ENCODE measurements around the gene PALS2. TPM values are rescaled to one million over a fixed set of nuclear protein-coding genes. Genes with fewer than 3 reads are reported as not detected.

Gene PALS2
- total and polyA plus RNA-seq, 2 donors from 2014 or later = 5.6 to 35.6 TPM

GRCh38 chr7:24549991-24550390 lies 23.3 kb upstream of the PALS2 start:
- Histone ChIP-seq H3K9me3 (ENCODE audit: control insufficient read depth in 2 of 3, insufficient read depth in 1 of 3, low read length in 3 of 3) (no peaks in the 10 kb centered on the region), H3K4me1 (ENCODE audit: control insufficient read depth in 2 of 3, insufficient read depth in 2 of 3, low read depth in 1 of 3, low read length in 3 of 3) (no peaks in the 10 kb centered on the region), H3K27me3 (ENCODE audit: control insufficient read depth, insufficient read depth, low read length) (no peaks in the 10 kb centered on the region), H3K27ac (ENCODE audit: low read depth in 2 of 2, low read length in 2 of 2) (no peak overlapping the region), H3K36me3 (ENCODE audit: control insufficient read depth in 2 of 3, insufficient read depth in 3 of 3, low read length in 3 of 3) (no peaks in the 10 kb centered on the region), H3K9ac (ENCODE audit: low read length in 3 of 3) (no peak overlapping the region), H3K4me3 (ENCODE audit: low read length in 3 of 3) (no peak overlapping the region)
- TF ChIP-seq CTCF (IDR thresholded peaks at IDR 0.05; ENCODE audit: borderline replicate concordance, extremely low read depth, insufficient read depth) = no peak
- intact Hi-C loops (cut with DNase I) = no loop called here
- no peak for DNase-seq
- no peak for FAIRE-seq

- H3K4me3 ChIP-seq (ENCODE audit: low read length in 3 of 3) = no peak overlapping the region
- intact Hi-C loops (cut with DNase I) = no loop called here
- DNase-seq = no peak
- no peak for TF ChIP-seq CTCF (IDR thresholded peaks at IDR 0.05; ENCODE audit: borderline replicate concordance, extremely low read depth, insufficient read depth)
- no peaks in the 10 kb centered on the region for H3K4me1 ChIP-seq (ENCODE audit: control insufficient read depth in 2 of 3, insufficient read depth in 2 of 3, low read depth in 1 of 3, low read length in 3 of 3)
- no peak overlapping the region for H3K27ac ChIP-seq (ENCODE audit: low read depth in 2 of 2, low read length in 2 of 2)
- no peak for FAIRE-seq
- H3K36me3 ChIP-seq (ENCODE audit: control insufficient read depth in 2 of 3, insufficient read depth in 3 of 3, low read length in 3 of 3) = no peaks in the 10 kb centered on the region
- H3K9me3 ChIP-seq (ENCODE audit: control insufficient read depth in 2 of 3, insufficient read depth in 1 of 3, low read length in 3 of 3) = no peaks in the 10 kb centered on the region
- no peak overlapping the region for H3K9ac ChIP-seq (ENCODE audit: low read length in 3 of 3)
- no peaks in the 10 kb centered on the region for H3K27me3 ChIP-seq (ENCODE audit: control insufficient read depth, insufficient read depth, low read length)
These were observed 18.1 kb upstream of the PALS2 start for GRCh38 chr7:24555184-24555583.

GRCh38 chr7:24555719-24556118 lies 17.5 kb upstream of the PALS2 start:
- Histone ChIP-seq H3K36me3 (ENCODE audit: control insufficient read depth in 2 of 3, insufficient read depth in 3 of 3, low read length in 3 of 3) (no peaks in the 10 kb centered on the region), H3K27ac (ENCODE audit: low read depth in 2 of 2, low read length in 2 of 2) (no peak overlapping the region), H3K27me3 (ENCODE audit: control insufficient read depth, insufficient read depth, low read length) (no peaks in the 10 kb centered on the region), H3K9ac (ENCODE audit: low read length in 3 of 3) (no peak overlapping the region), H3K4me1 (ENCODE audit: control insufficient read depth in 2 of 3, insufficient read depth in 2 of 3, low read depth in 1 of 3, low read length in 3 of 3) (no peaks in the 10 kb centered on the region), H3K9me3 (ENCODE audit: control insufficient read depth in 2 of 3, insufficient read depth in 1 of 3, low read length in 3 of 3) (no peaks in the 10 kb centered on the region), H3K4me3 (ENCODE audit: low read length in 3 of 3) (no peak overlapping the region)
- FAIRE-seq = no peak
- intact Hi-C loops (cut with DNase I) = no loop called here
- no peak for TF ChIP-seq CTCF (IDR thresholded peaks at IDR 0.05; ENCODE audit: borderline replicate concordance, extremely low read depth, insufficient read depth)
- DNase-seq = no peak

GRCh38 chr7:24560772-24561171 lies 12.5 kb upstream of the PALS2 start:
- Histone ChIP-seq H3K36me3 (ENCODE audit: control insufficient read depth in 2 of 3, insufficient read depth in 3 of 3, low read length in 3 of 3) (no peaks in the 10 kb centered on the region), H3K9me3 (ENCODE audit: control insufficient read depth in 2 of 3, insufficient read depth in 1 of 3, low read length in 3 of 3) (no peaks in the 10 kb centered on the region), H3K4me1 (ENCODE audit: control insufficient read depth in 2 of 3, insufficient read depth in 2 of 3, low read depth in 1 of 3, low read length in 3 of 3) (no peaks in the 10 kb centered on the region), H3K9ac (ENCODE audit: low read length in 3 of 3) (no peak overlapping the region), H3K27me3 (ENCODE audit: control insufficient read depth, insufficient read depth, low read length) (no peaks in the 10 kb centered on the region), H3K27ac (ENCODE audit: low read depth in 2 of 2, low read length in 2 of 2) (no peak overlapping the region), H3K4me3 (ENCODE audit: low read length in 3 of 3) (no peak overlapping the region)
- no peak for TF ChIP-seq CTCF (IDR thresholded peaks at IDR 0.05; ENCODE audit: borderline replicate concordance, extremely low read depth, insufficient read depth)
- DNase-seq (no peak), FAIRE-seq (no peak)
- intact Hi-C loops (cut with DNase I) = no loop called here
